NK-92 treated with Interleukin-12 subunit alpha and Interleukin-12 subunit beta, amount 100 ng/mL, for 24 hours (cell line): ENCODE measurements around the gene MYO15B.

ENCODE experiments used
- DNase-seq: peaks from one replicate; lab custom pipeline; 2025; lab: John Stamatoyannopoulos, UW

The MYO15B gene

GRCh38 chr17:75665981-75666380 lies 78.4 kb downstream of the MYO15B start:
- no peak for DNase-seq

- DNase-seq, result peak; percentile 97
Observed at GRCh38 chr17:75666959-75667790, 79.6 kb downstream of the MYO15B start, which contains the start of the genes RECQL5 and SAP30BP. TSS of gene RECQL5 (minus strand) at chr17:75667154. CDS start at chr17:75666557, 597 bp downstream. TSS of gene SAP30BP (plus strand) at chr17:75667338. CDS start at chr17:75667373, 35 bp downstream.

- DNase-seq, result no peak
Observed at GRCh38 chr17:75667825-75668224, 80.2 kb downstream of the MYO15B start.

- no peak for DNase-seq
Observed at GRCh38 chr17:75668489-75668888, 80.9 kb downstream of the MYO15B start.

GRCh38 chr17:75670868-75671267 lies 83.3 kb downstream of the MYO15B start:
- DNase-seq, result no peak

- no peak for DNase-seq
Observed at GRCh38 chr17:75672011-75672410, 84.4 kb downstream of the MYO15B start.

GRCh38 chr17:75673487-75673886 lies 85.9 kb downstream of the MYO15B start:
- no peak for DNase-seq
